Calu3 (cell line): ENCODE results near the gene F7. TPM values are rescaled to one million over a fixed set of nuclear protein-coding genes. Genes with fewer than 3 reads are reported as not detected.

Experiments used
- BruUV-seq: library from RNA; stranded (reverse); fragments of 400-500 nt; replicated peaks from 2 replicates; lab custom pipeline; 2021; lab: Mats Ljungman, UMichigan
- CTCF ChIA-PET: fragments of 300-600 bp; sonication (Branson Sonifier 250); formaldehyde crosslinking; loops from one replicate; lab custom pipeline; 2022; ENCODE audit warnings: antibody characterized with exemption; lab: Charles Lee
- DNase-seq: peaks from one replicate; pipeline ENCODE4 v3.0.0; 2022
- H3K27ac Mint-ChIP-seq: one replicate; pipeline ENCODE4 v1.8.0; 2022; ENCODE audit warnings: mixed read lengths; ENCODE audit not compliant: unreplicated experiment
- H3K27me3 Mint-ChIP-seq: one replicate; pipeline ENCODE4 v1.8.0; 2022; ENCODE audit warnings: mixed read lengths; ENCODE audit not compliant: unreplicated experiment
- H3K36me3 Mint-ChIP-seq: one replicate; pipeline ENCODE4 v1.8.0; 2022; ENCODE audit warnings: mild to moderate bottlenecking, moderate library complexity, mixed read lengths; ENCODE audit not compliant: insufficient read depth, unreplicated experiment
- H3K4me1 Mint-ChIP-seq: one replicate; pipeline ENCODE4 v1.8.0; 2022; ENCODE audit warnings: mild to moderate bottlenecking, low read depth, mixed read lengths; ENCODE audit not compliant: unreplicated experiment
- H3K4me3 Mint-ChIP-seq: one replicate; pipeline ENCODE4 v1.8.0; 2022; ENCODE audit warnings: mild to moderate bottlenecking, low read depth, moderate library complexity, mixed read lengths; ENCODE audit not compliant: unreplicated experiment
- H3K9me3 Mint-ChIP-seq: one replicate; pipeline ENCODE4 v1.8.0; 2022; ENCODE audit warnings: low read depth, mixed read lengths; ENCODE audit not compliant: unreplicated experiment
- intact Hi-C: fragments of 100-400 bp; cut with micrococcal nuclease; formaldehyde crosslinking; loops from one replicate; pipeline ENCODE4 v1.10.0; 2022; ENCODE audit not compliant: unreplicated experiment
- total RNA-seq: library from RNA; stranded (reverse); gene quantifications from 2 replicates; pipeline ENCODE4 v1.2.3, GENCODE V29; 2022
- TF ChIP-seq, protein P1 (sequence below): fragments of 200-600 bp; IDR thresholded peaks from one replicate; pipeline ENCODE4 v1.8.0; 2022; ENCODE audit warnings: antibody characterized with exemption; ENCODE audit not compliant: unreplicated experiment

F7 gene
- total RNA-seq, 1 experiment from 2014 or later = not detected

DNA sequence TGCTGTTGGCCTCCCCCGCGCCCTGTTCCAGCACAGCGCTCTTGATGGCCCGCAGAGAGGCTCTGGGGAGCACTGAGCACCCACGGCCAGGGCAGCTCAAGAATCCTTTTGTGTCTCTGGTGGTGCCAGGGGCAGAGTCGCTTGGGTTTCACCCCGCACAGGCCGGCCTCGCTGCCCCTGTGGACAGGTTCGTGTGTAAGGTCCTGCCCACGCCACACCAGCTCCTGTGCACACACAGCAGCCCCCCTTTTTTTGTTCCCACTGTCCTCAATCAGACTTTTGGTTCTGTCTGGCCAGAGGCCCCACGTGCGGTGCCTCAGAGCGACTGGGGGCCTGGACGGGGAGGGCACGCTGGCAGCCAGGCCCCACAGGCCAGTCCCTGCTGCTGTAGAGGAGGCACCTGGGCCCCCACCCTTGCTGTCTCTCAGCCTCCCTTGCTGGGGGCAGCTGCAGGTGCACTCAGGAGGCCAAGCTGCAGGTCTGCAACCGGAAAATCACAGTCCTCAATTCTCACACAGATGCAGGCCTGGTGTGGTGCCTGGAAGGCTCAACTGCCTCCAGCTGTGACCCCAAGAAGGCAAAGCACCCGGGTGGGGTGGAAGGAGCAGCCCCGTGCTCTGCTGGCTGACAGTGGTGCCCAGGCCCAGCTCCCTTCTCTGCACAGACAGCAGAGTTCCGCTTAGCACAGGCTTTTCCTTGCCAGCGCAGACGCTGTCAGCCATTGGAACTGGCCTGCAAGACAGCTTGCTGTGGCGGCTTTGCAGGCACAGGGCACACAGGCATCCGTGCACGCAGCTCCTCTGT is 12.6 kb upstream of the F7 start:
- no peak overlapping the region for H3K4me3 Mint-ChIP-seq
- no peaks in the 10 kb centered on the region for H3K36me3 Mint-ChIP-seq
- no peaks in the 10 kb centered on the region for H3K27me3 Mint-ChIP-seq
- CTCF ChIA-PET = interaction anchor here (0.5 kb wide), 1 partner anchor 36 kb away, joined by 4 read pairs; no protein-coding TSS in a partner anchor
- H3K9me3 Mint-ChIP-seq = no peaks in the 10 kb centered on the region
- DNase-seq = no peak
- TF ChIP-seq, protein P1, sequence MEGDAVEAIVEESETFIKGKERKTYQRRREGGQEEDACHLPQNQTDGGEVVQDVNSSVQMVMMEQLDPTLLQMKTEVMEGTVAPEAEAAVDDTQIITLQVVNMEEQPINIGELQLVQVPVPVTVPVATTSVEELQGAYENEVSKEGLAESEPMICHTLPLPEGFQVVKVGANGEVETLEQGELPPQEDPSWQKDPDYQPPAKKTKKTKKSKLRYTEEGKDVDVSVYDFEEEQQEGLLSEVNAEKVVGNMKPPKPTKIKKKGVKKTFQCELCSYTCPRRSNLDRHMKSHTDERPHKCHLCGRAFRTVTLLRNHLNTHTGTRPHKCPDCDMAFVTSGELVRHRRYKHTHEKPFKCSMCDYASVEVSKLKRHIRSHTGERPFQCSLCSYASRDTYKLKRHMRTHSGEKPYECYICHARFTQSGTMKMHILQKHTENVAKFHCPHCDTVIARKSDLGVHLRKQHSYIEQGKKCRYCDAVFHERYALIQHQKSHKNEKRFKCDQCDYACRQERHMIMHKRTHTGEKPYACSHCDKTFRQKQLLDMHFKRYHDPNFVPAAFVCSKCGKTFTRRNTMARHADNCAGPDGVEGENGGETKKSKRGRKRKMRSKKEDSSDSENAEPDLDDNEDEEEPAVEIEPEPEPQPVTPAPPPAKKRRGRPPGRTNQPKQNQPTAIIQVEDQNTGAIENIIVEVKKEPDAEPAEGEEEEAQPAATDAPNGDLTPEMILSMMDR = no peak
- no peak overlapping the region for H3K27ac Mint-ChIP-seq
- no peaks in the 10 kb centered on the region for H3K4me1 Mint-ChIP-seq
- intact Hi-C loops = no loop called here
- BruUV-seq = no TSS peak

GRCh38 chr13:113093580-113094409 is 11.8 kb upstream of the F7 start:
- DNase-seq = no peak
- H3K4me1 Mint-ChIP-seq = no peaks in the 10 kb centered on the region
- TF ChIP-seq, protein P1 = no peak
- H3K9me3 Mint-ChIP-seq = no peaks in the 10 kb centered on the region
- H3K4me3 Mint-ChIP-seq = no peak overlapping the region
- CTCF ChIA-PET = interaction anchor here (0.8 kb wide), 1 partner anchor 58 kb away, joined by 3 read pairs; no protein-coding TSS in a partner anchor
- no peaks in the 10 kb centered on the region for H3K36me3 Mint-ChIP-seq
- intact Hi-C loops = no loop called here
- no TSS peak for BruUV-seq
- no peaks in the 10 kb centered on the region for H3K27me3 Mint-ChIP-seq
- H3K27ac Mint-ChIP-seq = no peak overlapping the region

GRCh38 chr13:113094410-113094800 is 11.2 kb upstream of the F7 start:
- H3K4me3 Mint-ChIP-seq = no peak overlapping the region
- no peak for DNase-seq
- no peaks in the 10 kb centered on the region for H3K4me1 Mint-ChIP-seq
- H3K27me3 Mint-ChIP-seq = no peaks in the 10 kb centered on the region
- BruUV-seq = no TSS peak
- H3K9me3 Mint-ChIP-seq = no peaks in the 10 kb centered on the region
- no peak overlapping the region for H3K27ac Mint-ChIP-seq
- TF ChIP-seq, protein P1 = no peak
- peaks cover 5% of the 10 kb centered on the region for H3K36me3 Mint-ChIP-seq
- CTCF ChIA-PET = interaction anchor here (0.8 kb wide), 1 partner anchor 57 kb away, joined by 3 read pairs; no protein-coding TSS in a partner anchor
- intact Hi-C loops = no loop called here

- H3K9me3 Mint-ChIP-seq = no peaks in the 10 kb centered on the region
- CTCF ChIA-PET = no interaction called here
- TF ChIP-seq, protein P1 = no peak
Measured at GRCh38 chr13:113095146-113096051, 10.2 kb upstream of the F7 start.

More at GRCh38 chr13:113095146-113096051, 10.2 kb upstream of the F7 start:
- intact Hi-C loops = no loop called here
- Mint-ChIP-seq H3K4me3 (no peak overlapping the region), H3K36me3 (peaks cover 5% of the 10 kb centered on the region), H3K27ac (no peak overlapping the region), H3K27me3 (no peaks in the 10 kb centered on the region), H3K4me1 (no peaks in the 10 kb centered on the region)
- no TSS peak for BruUV-seq
- DNase-seq = no peak
